ENCODE results near the gene APBB2. TPM values are rescaled to one million over a fixed set of nuclear protein-coding genes. Genes with fewer than 3 reads are reported as not detected.

The APBB2 gene
- total RNA-seq, 1 experiment from 2014 or later: 49.0 TPM

- TF ChIP-seq ZNF219 (CRISPR knock-in tag; IDR thresholded peaks at IDR 0.05; ENCODE audit: borderline replicate concordance): no peak
Observed at GRCh38 chr4:41140410-41140809, 73.9 kb downstream of the APBB2 start (continued).

- TF ChIP-seq ERG (CRISPR knock-in tag; IDR thresholded peaks at IDR 0.05) (no peak), GRHL2 (CRISPR knock-in tag; IDR thresholded peaks at IDR 0.05; ENCODE audit: insufficient replicate concordance, severe bottlenecking) (no peak), ZNF396 (CRISPR knock-in tag; IDR thresholded peaks at IDR 0.05; ENCODE audit: borderline replicate concordance) (no peak), CREM (CRISPR knock-in tag; IDR thresholded peaks at IDR 0.05) (no peak), NFE2L1 (CRISPR knock-in tag; IDR thresholded peaks at IDR 0.05) (no peak), ZNF423 (CRISPR knock-in tag; IDR thresholded peaks at IDR 0.05) (no peak), OVOL2 (CRISPR knock-in tag; IDR thresholded peaks at IDR 0.05; ENCODE audit: borderline replicate concordance) (no peak), CDX4 (CRISPR knock-in tag; IDR thresholded peaks at IDR 0.05; ENCODE audit: borderline replicate concordance) (no peak), NR2C2 (CRISPR knock-in tag; IDR thresholded peaks at IDR 0.05) (no peak), USF2 (CRISPR knock-in tag; IDR thresholded peaks at IDR 0.05) (no peak), ZNF317 (CRISPR knock-in tag; IDR thresholded peaks at IDR 0.05; ENCODE audit: borderline replicate concordance, low read depth) (no peak), AR (CRISPR knock-in tag; IDR thresholded peaks at IDR 0.05) (no peak), IRF1 (CRISPR knock-in tag; IDR thresholded peaks at IDR 0.05) (no peak), FOXP4 (CRISPR knock-in tag; IDR thresholded peaks at IDR 0.05) (no peak), RORB (CRISPR knock-in tag; IDR thresholded peaks at IDR 0.05) (no peak), PRDM15 (CRISPR knock-in tag; IDR thresholded peaks at IDR 0.05) (no peak), ZNF138 (CRISPR knock-in tag; conservative IDR thresholded peaks at IDR 0.05) (no peak)
- no peak for ATAC-seq
- peaks cover 9% of the 10 kb centered on the region; the same call in 1 of the 2 replicates for H3K36me3 Mint-ChIP-seq
- ChIA-PET POLR2A (no interaction called here), CTCF (no interaction called here)
- H3K27me3 Mint-ChIP-seq (ENCODE audit: low read depth): no peaks in the 10 kb centered on the region
- H3K4me3 Mint-ChIP-seq: no peak overlapping the region
- no peak overlapping the region for H3K27ac Mint-ChIP-seq
- H3K9me3 Mint-ChIP-seq: no peaks in the 10 kb centered on the region
- peaks cover 35% of the 10 kb centered on the region for H3K4me1 Mint-ChIP-seq
- no peak for DNase-seq (ENCODE audit: low spot score)
Observed at GRCh38 chr4:41137879-41138278, 76.5 kb downstream of the APBB2 start.
